WTC11 (cell line): ENCODE measurements around the gene OR2B3. TPM values are rescaled to one million over a fixed set of nuclear protein-coding genes. Genes with fewer than 3 reads are reported as not detected.

Experiments used
- ATAC-seq: fragments of 200-7000 bp; cut with Tn5 transposase; 2 replicates; pipeline ENCODE4 v1.10.0; 2021; ENCODE audit warnings: mild to moderate bottlenecking, moderate library complexity
- CTCF ChIA-PET: fragments of 300-600 bp; sonication (Branson Sonifier 250); formaldehyde crosslinking; loops from one replicate; lab custom pipeline; 2021; ENCODE audit warnings: antibody characterized with exemption; lab: Charles Lee
- POLR2A ChIA-PET: fragments of 350-600 bp; sonication (Branson Sonifier 250); formaldehyde crosslinking; loops from one replicate; lab custom pipeline; 2021; ENCODE audit warnings: antibody characterized with exemption; lab: Charles Lee
- DNase-seq: peaks from one replicate; pipeline ENCODE4 v3.0.0; 2021; ENCODE audit warnings: low spot score
- H3K27ac Mint-ChIP-seq: 2 replicates; pipeline ENCODE4 v1.8.0; 2021; ENCODE audit warnings: mixed read lengths
- H3K27me3 Mint-ChIP-seq: 2 replicates; pipeline ENCODE4 v1.8.0; 2021; ENCODE audit warnings: low read depth, mild to moderate bottlenecking, moderate library complexity, mixed read lengths
- H3K36me3 Mint-ChIP-seq: 2 replicates; pipeline ENCODE4 v1.8.0; 2021; ENCODE audit warnings: mixed read lengths
- H3K4me1 Mint-ChIP-seq: 2 replicates; pipeline ENCODE4 v1.8.0; 2022; ENCODE audit warnings: mixed read lengths
- H3K4me3 Mint-ChIP-seq: 2 replicates; pipeline ENCODE4 v1.8.0; 2021; ENCODE audit warnings: mild to moderate bottlenecking, moderate library complexity, mixed read lengths
- H3K9me3 Mint-ChIP-seq: 2 replicates; pipeline ENCODE4 v1.8.0; 2021; ENCODE audit warnings: mixed read lengths
- ATF3 ChIP-seq: sonication (generic); formaldehyde crosslinking; conservative IDR thresholded peaks from 2 replicates; pipeline ENCODE4 v1.8.1; 2022; ENCODE audit warnings: mild to moderate bottlenecking, missing genetic modification reagents
- CBFB ChIP-seq: sonication (generic); formaldehyde crosslinking; IDR thresholded peaks from 2 replicates; pipeline ENCODE4 v1.8.1; 2022; ENCODE audit warnings: mild to moderate bottlenecking, low read depth, missing genetic modification reagents
- GABPB1 ChIP-seq: sonication (generic); formaldehyde crosslinking; IDR thresholded peaks from 2 replicates; pipeline ENCODE4 v1.8.1; 2023; ENCODE audit warnings: mild to moderate bottlenecking, missing genetic modification reagents
- HMGXB4 ChIP-seq: sonication (generic); formaldehyde crosslinking; IDR thresholded peaks from 2 replicates; pipeline ENCODE4 v1.8.1; 2023; ENCODE audit warnings: mild to moderate bottlenecking, moderate library complexity, missing genetic modification reagents
- KAT7 ChIP-seq: sonication (generic); formaldehyde crosslinking; IDR thresholded peaks from 2 replicates; pipeline ENCODE4 v1.8.1; 2023; ENCODE audit warnings: missing genetic modification reagents, mild to moderate bottlenecking, borderline replicate concordance
- NR2C2 ChIP-seq: sonication (generic); formaldehyde crosslinking; IDR thresholded peaks from 2 replicates; pipeline ENCODE4 v1.8.0; 2022; ENCODE audit warnings: mild to moderate bottlenecking, missing genetic modification reagents
- PRDM15 ChIP-seq: sonication (generic); formaldehyde crosslinking; IDR thresholded peaks from 2 replicates; pipeline ENCODE4 v1.8.0; 2022; ENCODE audit warnings: missing genetic modification reagents
- PRRX2 ChIP-seq: fragments of 250-450 bp; sonication (Bioruptor Pico); IDR thresholded peaks from 2 replicates; pipeline ENCODE4 v1.8.0; 2021; ENCODE audit warnings: mild to moderate bottlenecking
- SMAD4 ChIP-seq: sonication (generic); formaldehyde crosslinking; IDR thresholded peaks from 2 replicates; pipeline ENCODE4 v1.8.0; 2022; ENCODE audit warnings: mild to moderate bottlenecking, missing genetic modification reagents
- TP53 ChIP-seq: sonication (generic); formaldehyde crosslinking; IDR thresholded peaks from 2 replicates; pipeline ENCODE4 v1.8.1; 2023; ENCODE audit warnings: mild to moderate bottlenecking, missing genetic modification reagents
- ZBTB21 ChIP-seq: sonication (generic); formaldehyde crosslinking; IDR thresholded peaks from 2 replicates; pipeline ENCODE4 v1.8.1; 2023; ENCODE audit warnings: mild to moderate bottlenecking, missing genetic modification reagents, borderline replicate concordance
- ZBTB43 ChIP-seq: sonication (generic); formaldehyde crosslinking; IDR thresholded peaks from 2 replicates; pipeline ENCODE4 v1.8.1; 2023; ENCODE audit warnings: mild to moderate bottlenecking, missing genetic modification reagents
- ZNF121 ChIP-seq: sonication (generic); formaldehyde crosslinking; IDR thresholded peaks from 2 replicates; pipeline ENCODE4 v1.8.0; 2023; ENCODE audit warnings: missing genetic modification reagents
- ZNF281 ChIP-seq: sonication (generic); formaldehyde crosslinking; IDR thresholded peaks from 2 replicates; pipeline ENCODE4 v1.8.0; 2023; ENCODE audit warnings: mild to moderate bottlenecking, missing genetic modification reagents
- total RNA-seq: library from RNA; stranded (reverse); gene quantifications from 3 replicates; pipeline ENCODE4 v1.2.3, GENCODE V29; 2021
- TF ChIP-seq, protein P1 (sequence below): sonication (generic); formaldehyde crosslinking; conservative IDR thresholded peaks from 2 replicates; pipeline ENCODE4 v1.8.1; 2023; ENCODE audit warnings: mild to moderate bottlenecking, low read depth, missing genetic modification reagents, moderate library complexity
- TF ChIP-seq, protein P2 (sequence below): sonication (generic); formaldehyde crosslinking; IDR thresholded peaks from 2 replicates; pipeline ENCODE4 v1.8.1; 2023; ENCODE audit warnings: mild to moderate bottlenecking, missing genetic modification reagents, borderline replicate concordance
- TF ChIP-seq, protein P3 (sequence below): sonication (generic); formaldehyde crosslinking; IDR thresholded peaks from 2 replicates; pipeline ENCODE4 v1.8.1; 2022; ENCODE audit warnings: missing genetic modification reagents, borderline replicate concordance

The OR2B3 gene
- total RNA-seq, 1 experiment from 2014 or later = not detected

DNA sequence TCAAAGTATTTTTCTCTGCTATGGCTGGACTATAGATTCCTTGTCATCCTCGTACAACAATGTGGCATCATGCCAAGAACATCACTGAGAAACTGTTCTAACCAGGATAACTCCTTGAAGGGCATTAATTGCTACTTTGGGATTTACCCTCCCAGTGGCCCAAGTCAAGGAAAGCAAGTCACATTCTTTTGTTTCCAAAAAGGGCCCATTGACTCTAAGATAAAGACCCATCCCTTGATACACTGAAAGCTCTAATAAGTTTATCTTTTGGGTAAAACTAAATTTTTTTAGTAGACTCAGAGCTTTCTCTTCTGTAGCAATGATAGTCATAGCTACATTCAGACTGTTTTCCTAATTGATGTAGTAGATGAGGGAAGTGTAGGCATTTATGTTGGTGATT is 20.6 kb upstream of the OR2B3 start, which contains the start of gene OR2J3:
Gene OR2J3, plus strand, starts transcription at position 301 of the 400 bp plus-strand sequence. CDS start 3,833 bp downstream, outside the sequence.
- CTCF ChIA-PET = no interaction called here
- no peak within 1 kb of the TSS for H3K4me3 Mint-ChIP-seq
- H3K36me3 Mint-ChIP-seq = no peaks in the 10 kb centered on the region
- no peak within 1 kb of the TSS for H3K27ac Mint-ChIP-seq
- H3K9me3 Mint-ChIP-seq = no peaks in the 10 kb centered on the region
- no peak for TF ChIP-seq ZNF121 (CRISPR knock-in tag)
- TF ChIP-seq PRRX2 (CRISPR knock-in tag) = no peak
- no peak for TF ChIP-seq GABPB1
- TF ChIP-seq ZNF281 (CRISPR knock-in tag) = no peak
- no peak for TF ChIP-seq SMAD4
- TF ChIP-seq ZBTB43 = no peak
- no peak for TF ChIP-seq KAT7 (CRISPR knock-in tag)
- no peak for TF ChIP-seq TP53 (CRISPR knock-in tag)
- no peak for TF ChIP-seq ZBTB21
- no peak for TF ChIP-seq ATF3 (CRISPR knock-in tag)
- TF ChIP-seq PRDM15 (CRISPR knock-in tag) = no peak
- TF ChIP-seq, protein P1, sequence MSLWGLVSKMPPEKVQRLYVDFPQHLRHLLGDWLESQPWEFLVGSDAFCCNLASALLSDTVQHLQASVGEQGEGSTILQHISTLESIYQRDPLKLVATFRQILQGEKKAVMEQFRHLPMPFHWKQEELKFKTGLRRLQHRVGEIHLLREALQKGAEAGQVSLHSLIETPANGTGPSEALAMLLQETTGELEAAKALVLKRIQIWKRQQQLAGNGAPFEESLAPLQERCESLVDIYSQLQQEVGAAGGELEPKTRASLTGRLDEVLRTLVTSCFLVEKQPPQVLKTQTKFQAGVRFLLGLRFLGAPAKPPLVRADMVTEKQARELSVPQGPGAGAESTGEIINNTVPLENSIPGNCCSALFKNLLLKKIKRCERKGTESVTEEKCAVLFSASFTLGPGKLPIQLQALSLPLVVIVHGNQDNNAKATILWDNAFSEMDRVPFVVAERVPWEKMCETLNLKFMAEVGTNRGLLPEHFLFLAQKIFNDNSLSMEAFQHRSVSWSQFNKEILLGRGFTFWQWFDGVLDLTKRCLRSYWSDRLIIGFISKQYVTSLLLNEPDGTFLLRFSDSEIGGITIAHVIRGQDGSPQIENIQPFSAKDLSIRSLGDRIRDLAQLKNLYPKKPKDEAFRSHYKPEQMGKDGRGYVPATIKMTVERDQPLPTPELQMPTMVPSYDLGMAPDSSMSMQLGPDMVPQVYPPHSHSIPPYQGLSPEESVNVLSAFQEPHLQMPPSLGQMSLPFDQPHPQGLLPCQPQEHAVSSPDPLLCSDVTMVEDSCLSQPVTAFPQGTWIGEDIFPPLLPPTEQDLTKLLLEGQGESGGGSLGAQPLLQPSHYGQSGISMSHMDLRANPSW (CRISPR knock-in tag) = no peak
- no peak for TF ChIP-seq NR2C2 (CRISPR knock-in tag)
- no peak for TF ChIP-seq HMGXB4 (CRISPR knock-in tag)
- TF ChIP-seq, protein P2, sequence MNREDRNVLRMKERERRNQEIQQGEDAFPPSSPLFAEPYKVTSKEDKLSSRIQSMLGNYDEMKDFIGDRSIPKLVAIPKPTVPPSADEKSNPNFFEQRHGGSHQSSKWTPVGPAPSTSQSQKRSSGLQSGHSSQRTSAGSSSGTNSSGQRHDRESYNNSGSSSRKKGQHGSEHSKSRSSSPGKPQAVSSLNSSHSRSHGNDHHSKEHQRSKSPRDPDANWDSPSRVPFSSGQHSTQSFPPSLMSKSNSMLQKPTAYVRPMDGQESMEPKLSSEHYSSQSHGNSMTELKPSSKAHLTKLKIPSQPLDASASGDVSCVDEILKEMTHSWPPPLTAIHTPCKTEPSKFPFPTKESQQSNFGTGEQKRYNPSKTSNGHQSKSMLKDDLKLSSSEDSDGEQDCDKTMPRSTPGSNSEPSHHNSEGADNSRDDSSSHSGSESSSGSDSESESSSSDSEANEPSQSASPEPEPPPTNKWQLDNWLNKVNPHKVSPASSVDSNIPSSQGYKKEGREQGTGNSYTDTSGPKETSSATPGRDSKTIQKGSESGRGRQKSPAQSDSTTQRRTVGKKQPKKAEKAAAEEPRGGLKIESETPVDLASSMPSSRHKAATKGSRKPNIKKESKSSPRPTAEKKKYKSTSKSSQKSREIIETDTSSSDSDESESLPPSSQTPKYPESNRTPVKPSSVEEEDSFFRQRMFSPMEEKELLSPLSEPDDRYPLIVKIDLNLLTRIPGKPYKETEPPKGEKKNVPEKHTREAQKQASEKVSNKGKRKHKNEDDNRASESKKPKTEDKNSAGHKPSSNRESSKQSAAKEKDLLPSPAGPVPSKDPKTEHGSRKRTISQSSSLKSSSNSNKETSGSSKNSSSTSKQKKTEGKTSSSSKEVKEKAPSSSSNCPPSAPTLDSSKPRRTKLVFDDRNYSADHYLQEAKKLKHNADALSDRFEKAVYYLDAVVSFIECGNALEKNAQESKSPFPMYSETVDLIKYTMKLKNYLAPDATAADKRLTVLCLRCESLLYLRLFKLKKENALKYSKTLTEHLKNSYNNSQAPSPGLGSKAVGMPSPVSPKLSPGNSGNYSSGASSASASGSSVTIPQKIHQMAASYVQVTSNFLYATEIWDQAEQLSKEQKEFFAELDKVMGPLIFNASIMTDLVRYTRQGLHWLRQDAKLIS (CRISPR knock-in tag) = no peak
- no peak for TF ChIP-seq CBFB (CRISPR knock-in tag)
- TF ChIP-seq, protein P3, sequence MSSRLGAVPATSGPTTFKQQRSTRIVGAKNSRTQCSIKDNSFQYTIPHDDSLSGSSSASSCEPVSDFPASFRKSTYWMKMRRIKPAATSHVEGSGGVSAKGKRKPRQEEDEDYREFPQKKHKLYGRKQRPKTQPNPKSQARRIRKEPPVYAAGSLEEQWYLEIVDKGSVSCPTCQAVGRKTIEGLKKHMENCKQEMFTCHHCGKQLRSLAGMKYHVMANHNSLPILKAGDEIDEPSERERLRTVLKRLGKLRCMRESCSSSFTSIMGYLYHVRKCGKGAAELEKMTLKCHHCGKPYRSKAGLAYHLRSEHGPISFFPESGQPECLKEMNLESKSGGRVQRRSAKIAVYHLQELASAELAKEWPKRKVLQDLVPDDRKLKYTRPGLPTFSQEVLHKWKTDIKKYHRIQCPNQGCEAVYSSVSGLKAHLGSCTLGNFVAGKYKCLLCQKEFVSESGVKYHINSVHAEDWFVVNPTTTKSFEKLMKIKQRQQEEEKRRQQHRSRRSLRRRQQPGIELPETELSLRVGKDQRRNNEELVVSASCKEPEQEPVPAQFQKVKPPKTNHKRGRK (CRISPR knock-in tag) = no peak
- TF ChIP-seq, all 79 proteins: peak for 0
- POLR2A ChIA-PET = no interaction called here
- DNase-seq (no peak), ATAC-seq (no peak)
- no peaks in the 10 kb centered on the region for H3K4me1 Mint-ChIP-seq
- H3K27me3 Mint-ChIP-seq = peaks cover 25% of the 10 kb centered on the region
